NK-92 (cell line): ENCODE measurements around the gene GNGT2.
"Not testable (repeated sequence)": the region's sequence is repeated elsewhere in the genome, so short reads cannot be mapped to it uniquely, and the experiment has no call there.

ENCODE experiments used
- DNase-seq: peaks from one replicate; lab custom pipeline; 2025; ENCODE audit not compliant: unreplicated experiment; lab: John Stamatoyannopoulos, UW

Gene GNGT2

GRCh38 chr17:49213399-49213798, 3.0 kb upstream of the GNGT2 start:
- no peak for DNase-seq

DNA sequence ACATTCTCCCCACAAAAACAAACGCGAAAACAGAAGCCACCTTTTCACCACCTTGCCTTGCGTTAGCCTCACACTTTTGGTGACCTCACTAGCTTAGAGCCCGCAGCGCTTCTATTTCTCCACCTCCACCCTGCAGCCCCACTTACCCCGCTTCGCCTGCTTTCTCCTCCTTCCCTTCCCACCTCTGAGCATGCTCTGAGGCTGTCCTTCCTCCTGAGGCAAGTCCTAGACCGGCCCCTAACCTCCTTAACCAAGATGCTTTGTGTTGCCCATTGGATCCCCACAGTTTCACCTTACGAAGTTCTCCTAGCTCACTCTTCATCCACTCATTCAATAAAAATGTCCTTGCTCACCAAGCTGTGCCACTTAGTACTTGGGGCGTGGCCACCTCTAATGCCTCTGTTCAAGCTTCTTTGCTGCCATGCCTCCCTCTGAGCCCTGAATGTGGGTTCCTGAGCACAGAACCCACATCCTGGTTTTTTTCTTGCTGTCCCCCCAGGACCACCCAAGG, 1.3 kb downstream of the GNGT2 start:
- DNase-seq, result no peak

DNA sequence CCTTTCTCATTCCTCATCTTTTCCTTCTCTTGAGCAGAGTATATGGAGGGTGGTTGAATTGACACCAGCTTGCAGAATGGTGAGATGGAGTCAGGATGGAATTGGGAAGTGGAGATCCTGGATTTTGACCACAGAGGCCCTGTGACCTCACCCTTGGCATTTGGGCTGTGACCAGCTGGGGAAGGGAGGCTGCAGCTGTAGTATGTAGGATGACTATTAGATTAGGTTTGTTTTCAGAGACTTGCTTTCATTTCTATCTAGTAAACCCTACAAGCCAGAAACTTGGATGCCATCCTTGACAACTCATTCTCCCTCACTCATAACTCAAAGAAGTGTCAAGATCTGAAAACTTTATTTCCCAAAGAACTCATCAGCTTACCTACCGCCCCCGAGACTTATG, 5.9 kb downstream of the GNGT2 start:
- DNase-seq, result no peak

GRCh38 chr17:49203796-49204195, 6.6 kb downstream of the GNGT2 start:
- DNase-seq, result no peak

DNA sequence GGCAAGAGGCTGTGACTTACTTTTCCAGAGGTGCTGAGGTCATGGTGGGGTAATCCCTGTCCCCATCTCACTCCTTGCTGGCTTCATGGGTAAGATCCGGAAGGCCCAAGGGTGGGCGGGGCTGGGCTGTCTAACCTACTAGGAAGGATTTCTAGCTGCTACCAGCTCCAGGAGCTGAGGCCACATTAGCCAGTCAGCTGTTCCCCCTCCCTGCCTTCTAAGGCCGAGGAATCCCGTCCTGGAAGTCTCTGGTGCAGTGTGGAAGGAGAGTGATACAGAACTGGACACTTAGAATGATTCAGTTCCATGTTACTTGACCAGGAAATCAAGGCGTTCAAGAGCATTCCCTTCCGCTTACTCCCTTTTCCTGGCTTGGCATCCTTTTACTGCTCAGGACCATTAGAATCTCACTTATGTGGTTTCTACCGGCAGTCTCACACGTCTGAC, 8.9 kb downstream of the GNGT2 start:
- DNase-seq, result no peak

GRCh38 chr17:49200423-49201083, 9.8 kb downstream of the GNGT2 start:
- DNase-seq, result no peak

- no peak for DNase-seq
Observed at GRCh38 chr17:49198211-49198610, 12.2 kb downstream of the GNGT2 start.

GRCh38 chr17:49197346-49197998, 12.9 kb downstream of the GNGT2 start:
- no peak for DNase-seq

- no peak for DNase-seq
Observed at GRCh38 chr17:49196520-49196919, 13.9 kb downstream of the GNGT2 start.

GRCh38 chr17:49195751-49196150, 14.6 kb downstream of the GNGT2 start:
- DNase-seq, result no peak

- DNase-seq, result no peak
Observed at GRCh38 chr17:49194297-49194607, 16.1 kb downstream of the GNGT2 start.

DNA sequence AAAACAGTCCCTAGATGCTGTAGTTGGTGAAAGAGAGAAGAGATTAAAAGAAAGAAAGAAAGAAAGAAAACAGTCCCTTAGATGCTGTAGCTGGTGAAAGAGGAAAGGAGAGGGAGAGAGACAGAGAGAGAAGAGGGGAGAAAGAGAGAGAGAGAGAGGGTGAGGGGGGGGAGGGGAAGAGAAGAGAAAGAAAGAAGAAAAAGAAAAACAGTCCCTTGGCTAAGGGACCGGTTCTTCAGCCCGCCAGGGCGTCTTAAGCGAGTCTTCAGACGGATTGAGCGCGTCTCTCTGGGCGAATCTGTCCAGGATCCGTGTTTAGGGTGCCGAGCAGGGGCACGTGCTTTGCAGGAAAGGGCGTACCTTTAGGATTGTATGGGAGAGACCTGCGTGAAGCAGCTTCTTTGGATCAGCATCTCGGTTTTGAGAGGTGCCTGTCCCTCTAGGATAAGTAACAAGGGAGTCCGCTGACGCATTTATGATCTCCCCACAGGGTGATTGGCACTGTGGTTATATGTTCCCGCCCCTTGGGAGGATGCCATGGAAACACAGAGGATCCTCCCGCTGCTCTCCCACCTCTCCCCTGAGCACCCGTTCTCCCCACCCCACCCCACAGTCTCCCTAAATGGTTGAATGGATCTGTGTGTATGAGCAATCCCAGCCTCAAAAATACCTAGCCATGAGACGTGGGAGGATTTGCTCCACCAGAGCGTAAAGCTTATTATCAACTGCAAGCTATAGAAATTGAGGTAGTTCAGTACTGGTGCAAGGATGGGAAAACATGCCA, 16.7 kb downstream of the GNGT2 start:
- DNase-seq, result no peak

- DNase-seq, result peak; percentile 72
Observed at GRCh38 chr17:49191917-49192741, 18.2 kb downstream of the GNGT2 start.

GRCh38 chr17:49191409-49191916, 18.9 kb downstream of the GNGT2 start:
- DNase-seq, result no peak

DNA sequence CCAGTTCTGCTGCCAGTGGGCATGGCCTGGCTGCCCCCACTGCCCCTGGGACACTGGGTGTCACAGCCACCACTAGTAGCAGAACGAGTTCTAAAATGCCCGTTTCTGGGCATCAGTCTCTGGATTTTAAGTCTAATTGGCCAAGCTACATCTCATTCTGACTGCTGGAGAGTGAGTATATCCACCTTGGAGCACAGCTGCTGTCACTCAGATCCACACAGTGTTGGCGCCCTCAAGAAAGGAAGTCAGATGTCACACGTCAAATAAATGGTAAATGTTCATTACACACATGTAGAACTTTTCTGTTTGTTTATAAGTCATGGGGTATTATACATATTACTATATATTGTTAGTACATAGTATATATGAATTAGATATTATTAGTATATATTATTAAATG, 19.4 kb downstream of the GNGT2 start:
- DNase-seq, result no peak

DNA sequence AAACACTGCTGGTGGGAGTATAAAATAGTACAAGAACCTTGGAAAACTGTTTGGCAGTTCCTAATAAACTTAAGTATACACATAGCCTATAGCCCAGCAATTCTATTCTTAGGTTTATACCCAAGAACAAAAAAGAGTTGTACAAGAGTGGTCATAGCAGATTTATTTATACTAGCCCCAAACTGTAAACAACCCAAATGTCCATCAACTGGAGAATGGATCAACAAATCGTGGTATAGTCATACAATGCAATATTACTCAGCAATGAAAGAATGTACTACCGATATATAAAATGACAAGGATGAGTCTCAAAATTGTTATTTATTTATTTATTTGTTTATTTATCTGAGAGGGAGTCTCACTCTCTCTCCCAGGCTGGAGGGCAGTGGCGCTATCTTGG, 23.1 kb downstream of the GNGT2 start:
- DNase-seq, result no peak

GRCh38 chr17:49185381-49185780, 25.0 kb downstream of the GNGT2 start:
- DNase-seq, result not testable (repeated sequence)

GRCh38 chr17:49184522-49184921, 25.9 kb downstream of the GNGT2 start:
- DNase-seq, result not testable (repeated sequence)

GRCh38 chr17:49183801-49184200, 26.6 kb downstream of the GNGT2 start:
- no peak for DNase-seq

- no peak for DNase-seq
Observed at GRCh38 chr17:49183341-49183740, 27.0 kb downstream of the GNGT2 start.
